HG03354 (cell line): Measurements from ENCODE around the gene FRMPD2.
A peak's percentile ranks its signal among the peaks of the same experiment; 100 is the strongest.
"Not testable (repeated sequence)": the region's sequence is repeated elsewhere in the genome, so short reads cannot be mapped to it uniquely, and the experiment has no call there.

ENCODE experiments used
- ATAC-seq: cut with Tn5 transposase; IDR thresholded peaks from one replicate; pipeline ENCODE4 v1.9.1; 2021; ENCODE audit warnings: mild to moderate bottlenecking; ENCODE audit not compliant: unreplicated experiment, poor library complexity, severe bottlenecking

The FRMPD2 gene

GRCh38 chr10:48236199-48236621, 38.3 kb downstream of the FRMPD2 start:
- ATAC-seq = no peak

GRCh38 chr10:48235501-48235900, 39.0 kb downstream of the FRMPD2 start:
- no peak for ATAC-seq

- no peak for ATAC-seq
Observed at GRCh38 chr10:48234787-48235186, 39.7 kb downstream of the FRMPD2 start.

GRCh38 chr10:48234295-48234694, 40.2 kb downstream of the FRMPD2 start:
- ATAC-seq = no peak

- ATAC-seq = no peak
Observed at GRCh38 chr10:48233559-48234005, 40.9 kb downstream of the FRMPD2 start.

GRCh38 chr10:48232717-48233447, 41.6 kb downstream of the FRMPD2 start:
- no peak for ATAC-seq

GRCh38 chr10:48231699-48232315, 42.7 kb downstream of the FRMPD2 start:
- peak; percentile 77 for ATAC-seq

- no peak for ATAC-seq
Observed at GRCh38 chr10:48231178-48231577, 43.3 kb downstream of the FRMPD2 start.

- ATAC-seq = no peak
Observed at GRCh38 chr10:48227213-48227612, 47.3 kb downstream of the FRMPD2 start.

GRCh38 chr10:48224979-48225560, 49.4 kb downstream of the FRMPD2 start:
- no peak for ATAC-seq

GRCh38 chr10:48224296-48224695, 50.2 kb downstream of the FRMPD2 start:
- ATAC-seq = no peak

- no peak for ATAC-seq
Observed at GRCh38 chr10:48221814-48222213, 52.7 kb downstream of the FRMPD2 start.

- not testable (repeated sequence) for ATAC-seq
Observed at GRCh38 chr10:48221031-48221430, 53.5 kb downstream of the FRMPD2 start.

GRCh38 chr10:48219194-48219593, 55.3 kb downstream of the FRMPD2 start:
- no peak for ATAC-seq

GRCh38 chr10:48216744-48217143, 57.8 kb downstream of the FRMPD2 start:
- no peak for ATAC-seq

- no peak for ATAC-seq
Observed at GRCh38 chr10:48216204-48216505, 58.3 kb downstream of the FRMPD2 start.

- ATAC-seq = no peak
Observed at GRCh38 chr10:48215486-48216203, 58.9 kb downstream of the FRMPD2 start.

- no peak for ATAC-seq
Observed at GRCh38 chr10:48214716-48215485, 59.6 kb downstream of the FRMPD2 start.

- no peak for ATAC-seq
Observed at GRCh38 chr10:48213047-48213446, 61.4 kb downstream of the FRMPD2 start.

GRCh38 chr10:48211777-48212176, 62.7 kb downstream of the FRMPD2 start:
- ATAC-seq = no peak
